ENCODE measurements around the gene MAN2A1.

Gene MAN2A1

GRCh38 chr5:109707531-109707930, 17.8 kb downstream of the MAN2A1 start:
- no peak for TF ChIP-seq FOXP2 (optimal IDR thresholded peaks at IDR 0.05; ENCODE audit: borderline replicate concordance, extremely low read depth, extremely low read length, insufficient read depth)

GRCh38 chr5:109708813-109709212, 19.1 kb downstream of the MAN2A1 start:
- no peak for TF ChIP-seq POLR2AphosphoS5 (IDR thresholded peaks at IDR 0.05; ENCODE audit: low read depth, low read length)
- TF ChIP-seq SIN3A (IDR thresholded peaks at IDR 0.05; ENCODE audit: borderline replicate concordance, insufficient read depth, low read length), result no peak
- no peak for TF ChIP-seq REST (IDR thresholded peaks at IDR 0.05; ENCODE audit: insufficient read depth in 1 of 2, low read depth in 2 of 2, low read length in 2 of 2)
- TF ChIP-seq TAF1 (IDR thresholded peaks at IDR 0.05; ENCODE audit: borderline replicate concordance, insufficient read depth, low read length), result no peak
- TF ChIP-seq FOXP2 (optimal IDR thresholded peaks at IDR 0.05; ENCODE audit: borderline replicate concordance, extremely low read depth, extremely low read length, insufficient read depth), result no peak

- no peak for TF ChIP-seq FOXP2 (optimal IDR thresholded peaks at IDR 0.05; ENCODE audit: borderline replicate concordance, extremely low read depth, extremely low read length, insufficient read depth)
- no peak for TF ChIP-seq TAF1 (IDR thresholded peaks at IDR 0.05; ENCODE audit: borderline replicate concordance, insufficient read depth, low read length)
- TF ChIP-seq POLR2AphosphoS5 (IDR thresholded peaks at IDR 0.05; ENCODE audit: low read depth, low read length), result no peak
- no peak for TF ChIP-seq SIN3A (IDR thresholded peaks at IDR 0.05; ENCODE audit: borderline replicate concordance, insufficient read depth, low read length)
- TF ChIP-seq REST (IDR thresholded peaks at IDR 0.05; ENCODE audit: insufficient read depth in 1 of 2, low read depth in 2 of 2, low read length in 2 of 2), result no peak
Observed at GRCh38 chr5:109709225-109709624, 19.5 kb downstream of the MAN2A1 start.

GRCh38 chr5:109711673-109712072, 21.9 kb downstream of the MAN2A1 start:
- no peak for TF ChIP-seq POLR2AphosphoS5 (IDR thresholded peaks at IDR 0.05; ENCODE audit: low read depth, low read length)
- TF ChIP-seq SIN3A (IDR thresholded peaks at IDR 0.05; ENCODE audit: borderline replicate concordance, insufficient read depth, low read length), result no peak
- TF ChIP-seq REST (IDR thresholded peaks at IDR 0.05; ENCODE audit: insufficient read depth in 1 of 2, low read depth in 2 of 2, low read length in 2 of 2), result no peak
- no peak for TF ChIP-seq TAF1 (IDR thresholded peaks at IDR 0.05; ENCODE audit: borderline replicate concordance, insufficient read depth, low read length)
- TF ChIP-seq FOXP2 (optimal IDR thresholded peaks at IDR 0.05; ENCODE audit: borderline replicate concordance, extremely low read depth, extremely low read length, insufficient read depth), result no peak

GRCh38 chr5:109713453-109713852, 23.7 kb downstream of the MAN2A1 start:
- TF ChIP-seq TAF1 (IDR thresholded peaks at IDR 0.05; ENCODE audit: borderline replicate concordance, insufficient read depth, low read length) (no peak), SIN3A (IDR thresholded peaks at IDR 0.05; ENCODE audit: borderline replicate concordance, insufficient read depth, low read length) (no peak), FOXP2 (optimal IDR thresholded peaks at IDR 0.05; ENCODE audit: borderline replicate concordance, extremely low read depth, extremely low read length, insufficient read depth) (no peak), REST (IDR thresholded peaks at IDR 0.05; ENCODE audit: insufficient read depth in 1 of 2, low read depth in 2 of 2, low read length in 2 of 2) (no peak), POLR2AphosphoS5 (IDR thresholded peaks at IDR 0.05; ENCODE audit: low read depth, low read length) (no peak)

All from PFSK-1 (cell line).